OCI-LY7 (cell line): ENCODE measurements around the gene CMTM7. TPM values are rescaled to one million over a fixed set of nuclear protein-coding genes. Genes with fewer than 3 reads are reported as not detected.

ENCODE experiments used
- BruUV-seq: library from RNA; stranded (reverse); fragments of 400-500 nt; replicated peaks from 2 replicates; lab custom pipeline; 2021; lab: Mats Ljungman, UMichigan
- CTCF ChIA-PET: fragments of 300-600 bp; sonication (Branson Sonifier 250); formaldehyde crosslinking; loops from one replicate; lab custom pipeline; 2022; ENCODE audit warnings: antibody characterized with exemption; ENCODE audit not compliant: unreplicated experiment; lab: Charles Lee
- POLR2A ChIA-PET: fragments of 300-600 bp; sonication (Branson Sonifier 250); formaldehyde crosslinking; loops from one replicate; lab custom pipeline; 2022; ENCODE audit warnings: antibody characterized with exemption; lab: Charles Lee
- DNase-seq: peaks from one replicate; pipeline ENCODE4 v3.0.0-alpha.2; 2015; ENCODE audit warnings: low spot score
- H2AFZ ChIP-seq: fragments of 200-600 bp; sonication (generic), shearing (Covaris generic); 2 replicates; pipeline ENCODE4 v1.6.1; 2014; ENCODE audit warnings: mild to moderate bottlenecking, antibody characterized with exemption, low read length, moderate library complexity
- H3K27ac ChIP-seq: fragments of 200-600 bp; sonication (generic); 2 replicates; pipeline ENCODE4 v1.5.1; 2014; ENCODE audit warnings: mixed run types, low read depth, mild to moderate bottlenecking, moderate library complexity, low read length, inconsistent platforms; ENCODE audit not compliant: poor library complexity, severe bottlenecking
- H3K36me3 ChIP-seq: fragments of 200-600 bp; sonication (generic); 2 replicates; pipeline ENCODE4 v1.6.1; 2014; ENCODE audit warnings: mild to moderate bottlenecking, antibody characterized with exemption, low read length, moderate library complexity, mixed read lengths; ENCODE audit not compliant: insufficient read depth
- H3K4me1 ChIP-seq: fragments of 200-600 bp; sonication (generic); 2 replicates; pipeline ENCODE4 v1.5.1; 2014; ENCODE audit warnings: mild to moderate bottlenecking, low read length; ENCODE audit not compliant: insufficient read depth, poor library complexity, severe bottlenecking
- H3K4me2 ChIP-seq: fragments of 200-600 bp; sonication (generic); 2 replicates; pipeline ENCODE4 v1.6.1; 2014; ENCODE audit warnings: mild to moderate bottlenecking, low read length
- H3K4me3 ChIP-seq: fragments of 200-600 bp; sonication (generic); 2 replicates; pipeline ENCODE4 v1.5.1; 2014; ENCODE audit warnings: mild to moderate bottlenecking, low read depth, low read length; ENCODE audit not compliant: poor library complexity, severe bottlenecking
- H3K79me2 ChIP-seq: fragments of 200-600 bp; sonication (generic); 2 replicates; pipeline ENCODE4 v1.6.1; 2016; ENCODE audit warnings: low read depth, mild to moderate bottlenecking, low read length, moderate library complexity, mixed read lengths; ENCODE audit not compliant: insufficient read depth
- H3K9me2 ChIP-seq: fragments of 200-600 bp; sonication (generic); 2 replicates; pipeline ENCODE4 v1.6.1; 2016; ENCODE audit warnings: mild to moderate bottlenecking, low read length, mixed read lengths; ENCODE audit not compliant: insufficient read depth
- H3K9me3 ChIP-seq: fragments of 200-600 bp; sonication (generic); 2 replicates; pipeline ENCODE4 v1.6.1; 2014; ENCODE audit warnings: mild to moderate bottlenecking, mixed run types, low read length, mixed read lengths
- H4K20me1 ChIP-seq: fragments of 200-600 bp; sonication (generic); 2 replicates; pipeline ENCODE4 v1.6.1; 2014; ENCODE audit warnings: mild to moderate bottlenecking, antibody characterized with exemption, low read length, moderate library complexity, mixed read lengths; ENCODE audit not compliant: insufficient read depth
- EZH2phosphoT487 ChIP-seq: fragments of 200-600 bp; sonication (generic); IDR thresholded peaks from 2 replicates; pipeline ENCODE4 v1.6.1; 2018; ENCODE audit warnings: low read depth, borderline replicate concordance, mild to moderate bottlenecking, mixed run types, antibody characterized with exemption, low read length, moderate library complexity, mixed read lengths
- intact Hi-C: fragments of 100-400 bp; cut with micrococcal nuclease; formaldehyde crosslinking; loops from one replicate; pipeline ENCODE4 v1.10.0; 2022; ENCODE audit not compliant: unreplicated experiment
- total RNA-seq, 2 experiments: library from RNA; depleted of rRNA in 1 of 2; stranded (reverse); fragments of >200 nt in 1 of 2; shearing (Covaris generic) in 1 of 2; gene quantifications; 2 replicates each; pipeline ENCODE4 v1.2.3, GENCODE V29; 2014 to 2022
- TF ChIP-seq, protein P1 (sequence below): fragments of 200-600 bp; sonication (generic); conservative IDR thresholded peaks from 2 replicates; pipeline ENCODE4 v1.5.1; 2014; ENCODE audit warnings: mild to moderate bottlenecking, antibody characterized with exemption, low read length, moderate library complexity, mixed read lengths

Gene CMTM7
- total RNA-seq, 2 experiments from 2014 or later = 16.0 to 19.0 TPM

DNA sequence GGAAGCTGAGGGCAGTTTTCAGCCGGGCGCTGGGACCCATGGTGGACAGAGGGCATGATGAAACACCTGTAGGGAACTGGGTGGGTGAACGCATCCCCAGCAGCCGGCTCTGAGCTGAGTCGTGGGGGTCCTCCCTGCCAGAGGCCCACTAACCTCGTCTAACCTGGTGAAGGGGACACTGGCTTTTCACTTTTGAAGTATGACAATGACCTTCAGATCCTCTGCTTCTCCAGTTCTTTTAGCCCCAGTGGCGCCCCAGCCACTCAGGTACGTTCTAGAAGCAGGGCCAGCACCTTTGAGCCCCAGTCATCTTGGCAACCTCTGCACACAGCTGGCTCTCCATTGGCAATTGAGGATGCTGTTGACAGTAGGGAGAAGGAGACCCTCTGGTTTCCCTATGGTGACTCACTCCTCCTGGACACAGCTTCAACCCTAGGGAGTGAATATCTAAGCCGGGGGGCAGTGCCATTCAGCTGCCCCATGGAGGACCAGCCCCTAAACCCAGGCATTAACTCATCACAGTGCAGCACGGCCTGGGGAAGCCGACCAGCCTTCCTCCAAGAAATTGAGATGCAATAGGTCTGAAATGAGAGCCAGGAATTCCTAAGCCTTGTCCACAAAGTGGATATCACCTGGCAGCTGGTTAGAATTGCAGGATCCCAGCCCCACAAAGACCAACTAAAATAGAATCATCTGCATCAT is 64.9 kb downstream of the CMTM7 start:
- Histone ChIP-seq H3K9me3 (no peaks in the 10 kb centered on the region), H3K9me2 (no peaks in the 10 kb centered on the region), H2AFZ (no peak overlapping the region), H3K4me3 (peak overlapping the region; percentile 21), H4K20me1 (no peaks in the 10 kb centered on the region), H3K79me2 (no peaks in the 10 kb centered on the region), H3K27ac (peak overlapping the region; percentile 13), H3K36me3 (peaks cover 7% of the 10 kb centered on the region; the same call in 1 of the 2 replicates), H3K4me2 (peak overlapping the region; percentile 65), H3K4me1 (peaks cover 65% of the 10 kb centered on the region)
- no peak for DNase-seq
- intact Hi-C loops = no loop called here
- CTCF ChIA-PET = interaction anchor here (1.1 kb wide), 1 partner anchor 32 kb away, joined by 4 read pairs; no protein-coding TSS in a partner anchor
- BruUV-seq = no TSS peak
- TF ChIP-seq EZH2phosphoT487 = no peak
- TF ChIP-seq, protein P1, sequence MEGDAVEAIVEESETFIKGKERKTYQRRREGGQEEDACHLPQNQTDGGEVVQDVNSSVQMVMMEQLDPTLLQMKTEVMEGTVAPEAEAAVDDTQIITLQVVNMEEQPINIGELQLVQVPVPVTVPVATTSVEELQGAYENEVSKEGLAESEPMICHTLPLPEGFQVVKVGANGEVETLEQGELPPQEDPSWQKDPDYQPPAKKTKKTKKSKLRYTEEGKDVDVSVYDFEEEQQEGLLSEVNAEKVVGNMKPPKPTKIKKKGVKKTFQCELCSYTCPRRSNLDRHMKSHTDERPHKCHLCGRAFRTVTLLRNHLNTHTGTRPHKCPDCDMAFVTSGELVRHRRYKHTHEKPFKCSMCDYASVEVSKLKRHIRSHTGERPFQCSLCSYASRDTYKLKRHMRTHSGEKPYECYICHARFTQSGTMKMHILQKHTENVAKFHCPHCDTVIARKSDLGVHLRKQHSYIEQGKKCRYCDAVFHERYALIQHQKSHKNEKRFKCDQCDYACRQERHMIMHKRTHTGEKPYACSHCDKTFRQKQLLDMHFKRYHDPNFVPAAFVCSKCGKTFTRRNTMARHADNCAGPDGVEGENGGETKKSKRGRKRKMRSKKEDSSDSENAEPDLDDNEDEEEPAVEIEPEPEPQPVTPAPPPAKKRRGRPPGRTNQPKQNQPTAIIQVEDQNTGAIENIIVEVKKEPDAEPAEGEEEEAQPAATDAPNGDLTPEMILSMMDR = no peak
- POLR2A ChIA-PET = interaction anchor here (0.8 to 7.7 kb wide), 5 partner anchors 8 to 36 kb away, joined by 3 to 101 read pairs (median 4); no protein-coding TSS in a partner anchor

DNA sequence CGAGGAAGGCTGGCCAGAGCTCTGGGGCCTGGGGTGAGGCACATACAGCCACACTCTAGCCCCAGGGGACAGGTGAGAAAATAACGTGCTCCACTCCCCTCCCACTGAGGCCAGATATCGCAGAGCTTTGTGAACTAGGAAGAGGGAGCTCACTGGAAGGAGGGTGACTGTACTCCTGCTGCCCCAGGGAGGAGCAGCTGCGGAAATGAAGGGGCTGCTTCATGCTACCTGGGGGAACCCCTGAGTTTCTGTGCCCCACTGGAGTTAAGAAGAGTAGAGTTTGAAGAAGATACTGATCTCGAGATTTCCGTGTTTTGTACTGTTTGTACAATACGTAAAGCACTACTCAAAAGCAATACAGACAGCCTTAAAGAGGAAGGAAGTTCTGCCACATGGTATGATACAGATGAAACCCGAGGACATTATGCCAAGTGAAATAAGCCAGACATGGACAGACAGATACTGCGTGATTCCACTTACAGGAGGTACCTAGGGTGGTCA is 66.4 kb downstream of the CMTM7 start:
- CTCF ChIA-PET = interaction anchor here (0.5 kb wide), 1 partner anchor 83 kb away, joined by 3 read pairs; no protein-coding TSS in a partner anchor
- DNase-seq = peak; percentile 53

More for the DNA sequence above, 66.4 kb downstream of the CMTM7 start:
- H3K9me3 ChIP-seq = no peaks in the 10 kb centered on the region
- H3K79me2 ChIP-seq = no peaks in the 10 kb centered on the region
- TF ChIP-seq, protein P1 = no peak
- TF ChIP-seq EZH2phosphoT487 = no peak
- POLR2A ChIA-PET = interaction anchor here (1.3 to 7.7 kb wide), 3 partner anchors 18 to 34 kb away, joined by 3 to 101 read pairs (median 5); no protein-coding TSS in a partner anchor
- peak overlapping the region; percentile 61 for H3K4me2 ChIP-seq
- intact Hi-C loops = no loop called here
- no peak overlapping the region for H3K4me3 ChIP-seq
- peak overlapping the region; percentile 42 for H2AFZ ChIP-seq
- no peaks in the 10 kb centered on the region for H3K36me3 ChIP-seq
- H3K9me2 ChIP-seq = no peaks in the 10 kb centered on the region
- peaks cover 68% of the 10 kb centered on the region for H3K4me1 ChIP-seq
- BruUV-seq = no TSS peak
- no peaks in the 10 kb centered on the region for H4K20me1 ChIP-seq
- peak overlapping the region; percentile 43 for H3K27ac ChIP-seq
